IMR-90 (cell line): ENCODE measurements around the gene MET.

Experiments used
- CEBPB ChIP-seq: IDR thresholded peaks from 2 replicates; pipeline ENCODE4 v1.6.1; 2012; ENCODE audit warnings: low read depth, low read length, improper control_type of control experiment
- CTCF ChIP-seq: conservative IDR thresholded peaks from 2 replicates; pipeline ENCODE4 v1.5.1; 2012; ENCODE audit warnings: mild to moderate bottlenecking, low read depth, low read length, improper control_type of control experiment
- FOS ChIP-seq: fragments of 150-350 bp; IDR thresholded peaks from 2 replicates; pipeline ENCODE4 v1.6.1; 2016; ENCODE audit warnings: low read depth, low read length
- MAZ ChIP-seq: IDR thresholded peaks from 2 replicates; pipeline ENCODE4 v1.6.1; 2012; ENCODE audit warnings: low read depth, mild to moderate bottlenecking, low read length, improper control_type of control experiment, moderate library complexity, borderline replicate concordance
- NFE2L2 ChIP-seq: fragments of 150-350 bp; IDR thresholded peaks from 2 replicates; pipeline ENCODE4 v1.6.1; 2016; ENCODE audit warnings: low read depth, mild to moderate bottlenecking, low read length
- POLR2A ChIP-seq: IDR thresholded peaks from 2 replicates; pipeline ENCODE4 v1.6.1; 2012; ENCODE audit warnings: mild to moderate bottlenecking, low read depth, low read length
- RCOR1 ChIP-seq: IDR thresholded peaks from 2 replicates; pipeline ENCODE4 v1.6.1; 2012; ENCODE audit warnings: mild to moderate bottlenecking, low read length, improper control_type of control experiment; ENCODE audit not compliant: insufficient replicate concordance
- TF ChIP-seq, protein P1 (sequence below): fragments of 150-350 bp; IDR thresholded peaks from 2 replicates; pipeline ENCODE4 v1.6.1; 2016; ENCODE audit warnings: low read depth, mild to moderate bottlenecking, low read length, moderate library complexity, borderline replicate concordance
- TF ChIP-seq, protein P2 (sequence below): fragments of 150-350 bp; IDR thresholded peaks from 2 replicates; pipeline ENCODE4 v1.6.1; 2017; ENCODE audit warnings: mild to moderate bottlenecking, antibody characterized with exemption, low read length, low read depth

- no peak for TF ChIP-seq CTCF
- no peak for TF ChIP-seq POLR2A
- TF ChIP-seq, protein P1, sequence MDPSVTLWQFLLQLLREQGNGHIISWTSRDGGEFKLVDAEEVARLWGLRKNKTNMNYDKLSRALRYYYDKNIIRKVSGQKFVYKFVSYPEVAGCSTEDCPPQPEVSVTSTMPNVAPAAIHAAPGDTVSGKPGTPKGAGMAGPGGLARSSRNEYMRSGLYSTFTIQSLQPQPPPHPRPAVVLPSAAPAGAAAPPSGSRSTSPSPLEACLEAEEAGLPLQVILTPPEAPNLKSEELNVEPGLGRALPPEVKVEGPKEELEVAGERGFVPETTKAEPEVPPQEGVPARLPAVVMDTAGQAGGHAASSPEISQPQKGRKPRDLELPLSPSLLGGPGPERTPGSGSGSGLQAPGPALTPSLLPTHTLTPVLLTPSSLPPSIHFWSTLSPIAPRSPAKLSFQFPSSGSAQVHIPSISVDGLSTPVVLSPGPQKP, result no peak
- TF ChIP-seq, protein P2, sequence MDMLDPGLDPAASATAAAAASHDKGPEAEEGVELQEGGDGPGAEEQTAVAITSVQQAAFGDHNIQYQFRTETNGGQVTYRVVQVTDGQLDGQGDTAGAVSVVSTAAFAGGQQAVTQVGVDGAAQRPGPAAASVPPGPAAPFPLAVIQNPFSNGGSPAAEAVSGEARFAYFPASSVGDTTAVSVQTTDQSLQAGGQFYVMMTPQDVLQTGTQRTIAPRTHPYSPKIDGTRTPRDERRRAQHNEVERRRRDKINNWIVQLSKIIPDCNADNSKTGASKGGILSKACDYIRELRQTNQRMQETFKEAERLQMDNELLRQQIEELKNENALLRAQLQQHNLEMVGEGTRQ, result no peak
- TF ChIP-seq CEBPB, result 0 out of 2 replicates have a peak, but pooled peaks have one; percentile 25
- TF ChIP-seq MAZ, result no peak
- TF ChIP-seq RCOR1, result no peak
- TF ChIP-seq NFE2L2, result no peak
- TF ChIP-seq FOS, result no peak
These were observed 125.6 kb downstream of the MET start for GRCh38 chr7:116797612-116798011.
